Neural cell (in vitro differentiated cells): ENCODE data around the gene KCNT1. TPM values are rescaled to one million over a fixed set of nuclear protein-coding genes. Genes with fewer than 3 reads are reported as not detected.

Experiments used
- H2AFZ ChIP-seq: fragments of 200-600, 300-800 bp; sonication (generic), shearing (Covaris generic); 2 replicates; pipeline ENCODE4 v1.6.0; 2014; ENCODE audit warnings: low read depth, mild to moderate bottlenecking, antibody characterized with exemption, low read length, moderate library complexity
- H3F3A ChIP-seq: fragments of 200-600 bp; shearing (Covaris generic); 2 replicates; pipeline ENCODE4 v1.6.1; 2016; ENCODE audit warnings: mild to moderate bottlenecking, moderate library complexity, mixed read lengths, antibody characterized with exemption, low read length; ENCODE audit not compliant: insufficient read depth, poor library complexity, severe bottlenecking
- H3K27ac ChIP-seq: fragments of 200-600, 300-800 bp; sonication (generic), shearing (Covaris generic); 2 replicates; pipeline ENCODE4 v1.5.1; 2014; ENCODE audit warnings: mild to moderate bottlenecking, low read length, moderate library complexity
- H3K27me3 ChIP-seq: fragments of 300-800, 200-600 bp; sonication (generic), shearing (Covaris generic); 2 replicates; pipeline ENCODE4 v1.6.0; 2014; ENCODE audit warnings: mild to moderate bottlenecking, low read depth, low read length, moderate library complexity; ENCODE audit not compliant: insufficient read depth
- H3K36me3 ChIP-seq: fragments of 300-800, 200-600 bp; sonication (generic), shearing (Covaris generic); 2 replicates; pipeline ENCODE4 v1.5.1; 2014; ENCODE audit warnings: mild to moderate bottlenecking, antibody characterized with exemption, low read length, moderate library complexity; ENCODE audit not compliant: insufficient read depth
- H3K4me2 ChIP-seq: fragments of 300-800, 200-600 bp; sonication (generic), shearing (Covaris generic); 2 replicates; pipeline ENCODE4 v1.6.0; 2014; ENCODE audit warnings: mild to moderate bottlenecking, low read length
- H3K4me3 ChIP-seq: fragments of 300-800, 200-600 bp; sonication (generic), shearing (Covaris generic); 2 replicates; pipeline ENCODE4 v1.5.1; 2014; ENCODE audit warnings: mild to moderate bottlenecking, low read length, moderate library complexity
- H3K79me2 ChIP-seq: fragments of 200-600 bp; shearing (Covaris generic); replicated peaks from 2 replicates; pipeline ENCODE4 v1.6.0; 2014; ENCODE audit warnings: mild to moderate bottlenecking, low read length, moderate library complexity; ENCODE audit not compliant: insufficient read depth
- H3K9ac ChIP-seq: fragments of 300-800, 200-600 bp; sonication (generic), shearing (Covaris generic); 2 replicates; pipeline ENCODE4 v1.6.1; 2016; ENCODE audit warnings: mild to moderate bottlenecking, low read length, mixed read lengths
- H3K9me2 ChIP-seq: fragments of 200-600 bp; shearing (Covaris generic); 2 replicates; pipeline ENCODE4 v1.6.1; 2016; ENCODE audit warnings: mild to moderate bottlenecking, low read length, mixed read lengths; ENCODE audit not compliant: insufficient read depth
- H3K9me3 ChIP-seq: fragments of 200-600, 300-800 bp; sonication (generic), shearing (Covaris generic); 2 replicates; pipeline ENCODE4 v1.6.1; 2016; ENCODE audit warnings: mild to moderate bottlenecking, mixed run types, low read length, moderate library complexity, mixed read lengths
- H4K20me1 ChIP-seq: fragments of 200-600 bp; shearing (Covaris generic); 2 replicates; pipeline ENCODE4 v1.6.1; 2016; ENCODE audit warnings: mild to moderate bottlenecking, mixed run types; ENCODE audit not compliant: insufficient read depth
- CTCF ChIP-seq: fragments of 450-650 bp; IDR thresholded peaks from 2 replicates; pipeline ENCODE4 v1.5.1; 2014; ENCODE audit warnings: antibody characterized with exemption, mild to moderate bottlenecking, moderate library complexity; ENCODE audit not compliant: poor library complexity, severe bottlenecking
- EP300 ChIP-seq: fragments of 450-650 bp; conservative IDR thresholded peaks from 2 replicates; pipeline ENCODE4 v1.6.1; 2014; ENCODE audit warnings: antibody characterized with exemption, mild to moderate bottlenecking, moderate library complexity; ENCODE audit not compliant: poor library complexity, severe bottlenecking
- EZH2 ChIP-seq: fragments of 200-600, 300-800 bp; shearing (Covaris generic), sonication (generic); IDR thresholded peaks from 2 replicates; pipeline ENCODE4 v1.6.1; 2014; ENCODE audit warnings: antibody characterized with exemption, low read length, borderline replicate concordance, mild to moderate bottlenecking; ENCODE audit not compliant: insufficient read depth, poor library complexity, severe bottlenecking
- MXI1 ChIP-seq: fragments of 450-650 bp; conservative IDR thresholded peaks from 2 replicates; pipeline ENCODE4 v1.6.1; 2014; ENCODE audit warnings: antibody characterized with exemption, mild to moderate bottlenecking; ENCODE audit not compliant: poor library complexity, severe bottlenecking
- POLR2AphosphoS5 ChIP-seq: IDR thresholded peaks from 2 replicates; pipeline ENCODE4 v1.6.1; 2012
- RAD21 ChIP-seq: fragments of 450-650 bp; conservative IDR thresholded peaks from 2 replicates; pipeline ENCODE4 v1.6.1; 2014; ENCODE audit warnings: antibody characterized with exemption, mild to moderate bottlenecking, moderate library complexity
- REST ChIP-seq: IDR thresholded peaks from 2 replicates; pipeline ENCODE4 v1.6.1; 2012; ENCODE audit warnings: borderline replicate concordance
- SMC3 ChIP-seq: fragments of 450-650 bp; conservative IDR thresholded peaks from 2 replicates; pipeline ENCODE4 v1.6.1; 2014; ENCODE audit warnings: antibody characterized with exemption, mild to moderate bottlenecking, moderate library complexity; ENCODE audit not compliant: poor library complexity
- TAF1 ChIP-seq: IDR thresholded peaks from 2 replicates; pipeline ENCODE4 v1.6.1; 2012; ENCODE audit warnings: low read depth
- polyA plus RNA-seq: library from polyadenylated mRNA; depleted of rRNA; stranded (reverse); fragments of >200 nt; gene quantifications from 2 replicates; pipeline ENCODE4 v1.2.3, GENCODE V29; 2014

Gene KCNT1
- polyA plus RNA-seq, 1 donor from 2014 or later: 0.67 TPM

GRCh38 chr9:135792268-135793128 lies 90.5 kb downstream of the KCNT1 start:
- no peaks in the 10 kb centered on the region for H3K9me2 ChIP-seq
- no peak overlapping the region for H3K9ac ChIP-seq
- H3F3A ChIP-seq: no peaks in the 10 kb centered on the region
- H3K27me3 ChIP-seq: no peaks in the 10 kb centered on the region
- no peaks in the 10 kb centered on the region for H3K9me3 ChIP-seq
- H3K4me2 ChIP-seq: no peak overlapping the region
- no peak for TF ChIP-seq REST
- no peak for TF ChIP-seq RAD21
- TF ChIP-seq POLR2AphosphoS5: no peak
- TF ChIP-seq CTCF: no peak
- TF ChIP-seq TAF1: no peak
- no peak for TF ChIP-seq MXI1
- H3K36me3 ChIP-seq: no peaks in the 10 kb centered on the region
- no peaks in the 10 kb centered on the region for H4K20me1 ChIP-seq
- H2AFZ ChIP-seq: no peak overlapping the region
- H3K27ac ChIP-seq: no peak overlapping the region
- H3K79me2 ChIP-seq: no peaks in the 10 kb centered on the region
- H3K4me3 ChIP-seq: no peak overlapping the region

GRCh38 chr9:135793221-135794056 lies 91.5 kb downstream of the KCNT1 start:
- Histone ChIP-seq H2AFZ (no peak overlapping the region), H3K4me3 (no peak overlapping the region), H4K20me1 (no peaks in the 10 kb centered on the region), H3K9me2 (no peaks in the 10 kb centered on the region), H3K27ac (no peak overlapping the region), H3K9ac (no peak overlapping the region), H3K9me3 (no peaks in the 10 kb centered on the region), H3F3A (no peaks in the 10 kb centered on the region), H3K4me2 (no peak overlapping the region), H3K79me2 (no peaks in the 10 kb centered on the region), H3K36me3 (no peaks in the 10 kb centered on the region), H3K27me3 (no peaks in the 10 kb centered on the region)
- no peak for TF ChIP-seq CTCF
- TF ChIP-seq MXI1: no peak
- TF ChIP-seq EP300: no peak
- TF ChIP-seq RAD21: no peak
- TF ChIP-seq EZH2: no peak
- no peak for TF ChIP-seq SMC3
- TF ChIP-seq TAF1: no peak
- TF ChIP-seq REST: no peak
- TF ChIP-seq POLR2AphosphoS5: no peak
